Activated T-cell treated with anti-CD3 and anti-CD28 coated beads, Interleukin-2, amount 50 U/mL, for 4 hours (primary cell): ENCODE data around the gene TRIM38. TPM values are rescaled to one million over a fixed set of nuclear protein-coding genes. Genes with fewer than 3 reads are reported as not detected.
"Not testable (repeated sequence)": the region's sequence is repeated elsewhere in the genome, so short reads cannot be mapped to it uniquely, and the experiment has no call there.

ENCODE experiments used
- ATAC-seq, 2 donors: fragments of 200-7000 bp; cut with Tn5 transposase; one replicate each; pipeline ENCODE4 v1.10.0; 2021
- DNase-seq: peaks from one replicate; pipeline ENCODE4 v3.0.0-alpha.2; 2020
- H3K27me3 Mint-ChIP-seq: one replicate; pipeline ENCODE4 v1.8.0; 2021; ENCODE audit warnings: low read depth, mixed read lengths
- H3K36me3 Mint-ChIP-seq: one replicate; pipeline ENCODE4 v1.8.0; 2022; ENCODE audit warnings: mixed read lengths; ENCODE audit not compliant: insufficient read depth
- H3K4me1 Mint-ChIP-seq: one replicate; pipeline ENCODE4 v1.8.0; 2021; ENCODE audit warnings: low read depth, mixed read lengths
- H3K4me3 Mint-ChIP-seq: one replicate; pipeline ENCODE4 v1.8.0; 2021; ENCODE audit warnings: mild to moderate bottlenecking, moderate library complexity, mixed read lengths
- H3K9me3 Mint-ChIP-seq: one replicate; pipeline ENCODE4 v1.8.0; 2021; ENCODE audit warnings: mixed read lengths
- total RNA-seq, 3 donors: library from RNA; stranded (reverse); gene quantifications; one replicate each; pipeline ENCODE4 v1.2.1, GENCODE V29; 2021

TRIM38 gene
- total RNA-seq, 3 donors from 2014 or later, result 9.3 to 14.5 (median 11.3) TPM

GRCh38 chr6:25997921-25998320 is 35.3 kb downstream of the TRIM38 start:
- no peak overlapping the region for H3K4me3 Mint-ChIP-seq
- H3K4me1 Mint-ChIP-seq, result peaks cover 9% of the 10 kb centered on the region
- no peak for DNase-seq
- ATAC-seq, result no peak
- no peaks in the 10 kb centered on the region for H3K27me3 Mint-ChIP-seq
- peaks cover 17% of the 10 kb centered on the region for H3K36me3 Mint-ChIP-seq
- H3K9me3 Mint-ChIP-seq, result no peaks in the 10 kb centered on the region

GRCh38 chr6:25998379-25998778 is 35.8 kb downstream of the TRIM38 start:
- Mint-ChIP-seq H3K27me3 (no peaks in the 10 kb centered on the region), H3K9me3 (no peaks in the 10 kb centered on the region), H3K36me3 (peaks cover 17% of the 10 kb centered on the region), H3K4me1 (peaks cover 8% of the 10 kb centered on the region), H3K4me3 (no peak overlapping the region)
- no peak for DNase-seq
- no peak for ATAC-seq

- not testable (repeated sequence) for H3K9me3 Mint-ChIP-seq, H3K4me1 Mint-ChIP-seq, ATAC-seq, H3K27me3 Mint-ChIP-seq, H3K4me3 Mint-ChIP-seq, DNase-seq
- H3K36me3 Mint-ChIP-seq, result peaks cover 17% of the 10 kb centered on the region
Observed at GRCh38 chr6:25999225-25999624, 36.6 kb downstream of the TRIM38 start.

DNA sequence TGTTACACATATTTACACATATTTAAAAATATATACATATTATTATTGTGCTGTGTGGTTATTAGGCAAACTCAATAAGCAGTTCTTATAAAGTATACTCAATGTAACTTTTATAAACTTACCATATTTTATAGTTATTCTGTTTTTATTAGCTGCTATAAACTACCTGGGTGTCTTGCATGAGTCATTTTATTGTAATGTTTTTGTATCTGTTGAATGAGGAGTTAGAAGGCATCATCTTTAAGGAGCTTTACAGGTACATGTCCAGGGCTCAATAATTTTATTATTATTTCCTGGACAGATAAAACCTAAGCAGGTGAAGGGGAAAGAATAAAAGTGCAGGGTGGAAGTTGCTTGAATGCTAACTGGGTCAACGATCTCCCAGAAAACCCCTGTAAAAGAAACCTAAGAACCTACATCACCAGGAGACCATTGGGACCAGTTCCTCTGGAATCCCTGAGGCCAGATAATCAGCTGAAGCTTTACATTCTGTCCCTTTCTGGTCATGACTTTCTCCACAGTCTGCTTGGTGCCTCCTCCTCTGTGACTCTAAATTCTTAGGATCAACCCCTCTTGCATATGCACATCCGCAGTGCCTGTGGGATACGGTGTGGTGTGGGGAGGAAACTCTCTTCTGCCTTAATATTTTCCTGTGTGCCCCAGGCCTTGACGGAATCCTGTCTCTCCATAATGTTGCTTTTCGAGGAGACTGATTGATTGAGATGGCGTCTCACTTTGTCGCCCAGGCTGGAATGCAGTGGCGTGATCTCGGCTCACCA is 38.0 kb downstream of the TRIM38 start:
- Mint-ChIP-seq H3K4me3 (no peak overlapping the region), H3K27me3 (no peaks in the 10 kb centered on the region)

GRCh38 chr6:26003102-26003694 is 40.6 kb downstream of the TRIM38 start:
- Mint-ChIP-seq H3K27me3 (no peaks in the 10 kb centered on the region), H3K4me1 (peaks cover 2% of the 10 kb centered on the region), H3K4me3 (no peak overlapping the region), H3K36me3 (peaks cover 13% of the 10 kb centered on the region), H3K9me3 (no peaks in the 10 kb centered on the region)
- ATAC-seq (peak in 1 of 2 donors; percentile 41), DNase-seq (peak; percentile 39)

More for the DNA sequence above, 38.0 kb downstream of the TRIM38 start:
- DNase-seq (no peak), ATAC-seq (no peak)
- peaks cover under 1% of the 10 kb centered on the region for H3K4me1 Mint-ChIP-seq
- peaks cover 17% of the 10 kb centered on the region for H3K36me3 Mint-ChIP-seq
- H3K9me3 Mint-ChIP-seq, result no peaks in the 10 kb centered on the region

- ATAC-seq (no peak), DNase-seq (no peak)
- Mint-ChIP-seq H3K9me3 (no peaks in the 10 kb centered on the region), H3K4me1 (peaks cover 2% of the 10 kb centered on the region), H3K27me3 (no peaks in the 10 kb centered on the region), H3K4me3 (no peak overlapping the region), H3K36me3 (peaks cover 1% of the 10 kb centered on the region)
Observed at GRCh38 chr6:26006086-26006939, 43.7 kb downstream of the TRIM38 start.

DNA sequence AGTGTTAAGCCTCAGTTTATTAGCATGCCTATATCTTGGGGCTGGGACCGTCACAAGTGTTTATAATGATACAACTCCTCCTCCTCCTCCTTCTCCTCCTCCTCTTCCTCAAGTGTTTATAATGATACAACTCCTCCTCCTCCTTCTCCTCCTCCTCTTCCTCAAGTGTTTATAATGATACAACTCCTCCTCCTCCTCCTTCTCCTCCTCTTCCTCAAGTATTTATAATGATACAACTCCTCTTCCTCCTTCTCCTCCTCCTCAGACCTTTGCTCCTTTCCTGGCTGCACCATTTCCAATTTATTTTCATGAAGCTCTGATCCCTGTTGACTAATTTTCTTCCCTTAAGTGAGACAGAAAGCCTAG is 44.3 kb downstream of the TRIM38 start:
- H3K9me3 Mint-ChIP-seq, DNase-seq, H3K4me1 Mint-ChIP-seq, H3K4me3 Mint-ChIP-seq, ATAC-seq, H3K36me3 Mint-ChIP-seq, H3K27me3 Mint-ChIP-seq: not testable (repeated sequence)

GRCh38 chr6:26008470-26008869 is 45.9 kb downstream of the TRIM38 start:
- no peaks in the 10 kb centered on the region for H3K27me3 Mint-ChIP-seq

GRCh38 chr6:26009817-26010216 is 47.2 kb downstream of the TRIM38 start:
- no peak for DNase-seq
- ATAC-seq, result no peak
- Mint-ChIP-seq H3K27me3 (no peaks in the 10 kb centered on the region), H3K36me3 (no peaks in the 10 kb centered on the region), H3K4me1 (peaks cover 2% of the 10 kb centered on the region), H3K4me3 (no peak overlapping the region), H3K9me3 (no peaks in the 10 kb centered on the region)

More at GRCh38 chr6:26008470-26008869, 45.9 kb downstream of the TRIM38 start:
- Mint-ChIP-seq H3K4me1 (peaks cover 2% of the 10 kb centered on the region), H3K9me3 (no peaks in the 10 kb centered on the region), H3K4me3 (no peak overlapping the region), H3K36me3 (no peaks in the 10 kb centered on the region)
- DNase-seq (no peak), ATAC-seq (no peak)

DNA sequence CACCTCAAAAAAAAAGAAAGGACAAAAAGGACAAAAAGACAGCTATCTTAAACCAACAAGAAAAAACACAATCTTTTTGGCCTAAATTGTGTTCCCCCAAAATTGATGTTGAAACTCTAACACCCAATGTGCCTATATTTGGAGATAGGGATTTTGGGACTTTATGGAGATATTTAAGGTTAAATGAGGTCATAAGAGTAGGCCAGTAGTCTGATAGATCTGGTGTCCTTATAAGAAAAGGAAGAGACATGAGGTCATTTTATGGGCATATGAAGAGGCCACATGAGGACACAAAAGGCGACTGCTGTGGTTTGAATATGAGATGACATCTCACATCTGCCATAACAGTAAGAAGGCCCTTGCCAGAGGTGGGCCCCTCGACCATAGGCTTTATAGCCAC is 49.5 kb downstream of the TRIM38 start:
- no peaks in the 10 kb centered on the region for H3K27me3 Mint-ChIP-seq
- peaks cover under 1% of the 10 kb centered on the region for H3K4me1 Mint-ChIP-seq
- no peaks in the 10 kb centered on the region for H3K9me3 Mint-ChIP-seq
- DNase-seq (no peak), ATAC-seq (no peak)
- no peak overlapping the region for H3K4me3 Mint-ChIP-seq
- H3K36me3 Mint-ChIP-seq, result no peaks in the 10 kb centered on the region

DNA sequence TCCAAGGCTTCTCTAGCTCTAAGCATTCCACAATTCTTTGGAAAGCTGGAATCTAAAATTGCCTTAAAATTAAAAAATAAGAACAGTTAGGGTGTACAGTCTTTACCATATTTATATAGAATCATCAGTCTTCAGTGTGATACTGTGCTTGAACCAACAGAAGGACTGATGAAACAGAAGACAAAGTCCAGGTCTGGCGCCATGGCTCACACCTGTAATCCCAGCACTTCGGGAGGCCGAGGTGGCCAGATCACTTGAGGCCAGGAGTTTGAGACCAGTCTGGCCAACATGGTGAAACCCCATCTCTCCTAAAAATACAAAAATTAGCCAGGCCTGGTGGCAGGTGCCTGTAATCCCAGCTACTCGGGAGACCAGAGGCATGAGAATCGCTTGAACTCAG is 51.8 kb downstream of the TRIM38 start:
- H3K4me1 Mint-ChIP-seq, result peaks cover 12% of the 10 kb centered on the region
- DNase-seq, H3K36me3 Mint-ChIP-seq, H3K4me3 Mint-ChIP-seq, H3K9me3 Mint-ChIP-seq, ATAC-seq, H3K27me3 Mint-ChIP-seq: not testable (repeated sequence)

- Mint-ChIP-seq H3K36me3 (no peaks in the 10 kb centered on the region), H3K27me3 (no peaks in the 10 kb centered on the region), H3K4me1 (peaks cover 21% of the 10 kb centered on the region), H3K4me3 (no peak overlapping the region), H3K9me3 (no peaks in the 10 kb centered on the region)
- ATAC-seq (no peak), DNase-seq (no peak)
Observed at GRCh38 chr6:26016245-26016962, 53.8 kb downstream of the TRIM38 start.

GRCh38 chr6:26016963-26017631 is 54.5 kb downstream of the TRIM38 start:
- Mint-ChIP-seq H3K4me1 (peaks cover 28% of the 10 kb centered on the region), H3K27me3 (no peaks in the 10 kb centered on the region), H3K9me3 (no peaks in the 10 kb centered on the region), H3K36me3 (no peaks in the 10 kb centered on the region), H3K4me3 (peak overlapping the region; percentile 69)
- DNase-seq (no peak), ATAC-seq (no peak)

GRCh38 chr6:26017632-26017966 is 55.0 kb downstream of the TRIM38 start:
- peaks cover 30% of the 10 kb centered on the region for H3K4me1 Mint-ChIP-seq
- DNase-seq, result peak; percentile 78
- H3K9me3 Mint-ChIP-seq, result no peaks in the 10 kb centered on the region
- H3K36me3 Mint-ChIP-seq, result no peaks in the 10 kb centered on the region
- H3K4me3 Mint-ChIP-seq, result peak overlapping the region; percentile 69
- no peaks in the 10 kb centered on the region for H3K27me3 Mint-ChIP-seq
- peak; percentile 59 to 68 for ATAC-seq
